Sigmoid colon (tissue), 7 donors: ENCODE measurements around the gene TMEM203. TPM values are rescaled to one million over a fixed set of nuclear protein-coding genes. Genes with fewer than 3 reads are reported as not detected.
"Not testable (repeated sequence)": the region's sequence is repeated elsewhere in the genome, so short reads cannot be mapped to it uniquely, and the experiment has no call there.

Experiments
- DNase-seq: peaks from one replicate; pipeline ENCODE4 v3.0.0-alpha.2; 2019
- H3K27ac ChIP-seq, 4 donors: fragments of 200-600 bp; sonication (generic); one replicate each; pipeline ENCODE4 v1.5.1; 2016 to 2019; ENCODE audit warnings: mild to moderate bottlenecking in 1 of 4
- H3K27me3 ChIP-seq, 3 donors: fragments of 200-600 bp; sonication (generic); one replicate each; pipeline ENCODE4 v1.5.1; 2019; ENCODE audit warnings: mild to moderate bottlenecking in 1 of 3
- H3K36me3 ChIP-seq, 4 donors: fragments of 200-600 bp; sonication (generic); one replicate each; pipeline ENCODE4 v1.5.1; 2016 to 2019
- H3K4me1 ChIP-seq, 4 donors: fragments of 200-600 bp; sonication (generic); one replicate each; pipeline ENCODE4 v1.5.1; 2017 to 2019
- H3K4me3 ChIP-seq, 4 donors: fragments of 200-600 bp; sonication (generic); one replicate each; pipeline ENCODE4 v1.5.1; 2017 to 2019; ENCODE audit warnings: mild to moderate bottlenecking in 2 of 4, moderate library complexity in 1 of 4
- H3K9me3 ChIP-seq, 4 donors: fragments of 200-600 bp in 3 of 4; sonication (generic) in 3 of 4; one replicate each; pipeline versions ENCODE4 v1.5.1 to v1.6.1; 2013 to 2019
- CTCF ChIP-seq, 4 experiments: fragments of 450-650 bp in 3 of 4; fragments of 200-600 bp in 1 of 4; IDR thresholded peaks; one replicate each; pipeline ENCODE4 v1.5.1; 2016 to 2019; ENCODE audit warnings: antibody characterized with exemption in 4 of 4, mild to moderate bottlenecking in 3 of 4, moderate library complexity in 2 of 4
- EP300 ChIP-seq, 4 donors: sonication (generic); formaldehyde crosslinking; IDR thresholded peaks; one replicate each; pipeline ENCODE4 v1.6.1; 2017; ENCODE audit warnings: antibody characterized with exemption in 4 of 4
- POLR2A ChIP-seq, 2 donors: fragments of 450-650 bp; IDR thresholded peaks; one replicate each; pipeline ENCODE4 v1.6.1; 2016; ENCODE audit warnings: antibody characterized with exemption in 2 of 2, mild to moderate bottlenecking in 2 of 2, moderate library complexity in 2 of 2
- POLR2AphosphoS5 ChIP-seq, 4 donors: sonication (generic); formaldehyde crosslinking; IDR thresholded peaks; one replicate each; pipeline ENCODE4 v1.6.1; 2017; ENCODE audit warnings: antibody characterized with exemption in 4 of 4
- WGBS, 2 donors: extraction: QIAGEN DNeasy Blood & Tissue Kit; methylation state at CpG; one replicate each; pipeline ENCODE4 v1.1.7; 2013; 5-methylcytosine and 5-hydroxymethylcytosine counted together
- intact Hi-C: fragments of 100-400 bp; cut with DNase I; formaldehyde crosslinking; loops from one replicate; pipeline ENCODE4 v1.15.1; 2023
- polyA plus RNA-seq, 3 donors: library from polyadenylated mRNA; stranded (reverse); fragments of 200-250 nt; gene quantifications; one replicate each; pipeline ENCODE4 v1.2.3, GENCODE V29; 2013
- total RNA-seq, 4 donors: library from RNA; depleted of rRNA; stranded (reverse); fragments of >200 nt; gene quantifications; one replicate each; pipeline ENCODE4 v1.1.0, GENCODE V29; 2016
- donor health status: healthy with polysubstance abuse.
- donor health status: Bipolar disorder and iron deficiency.
- donor health status: healthy.

TMEM203 gene
- total and polyA plus RNA-seq, 7 donors: 24.8 to 42.0 (median 33.2) TPM

- Histone ChIP-seq H3K9me3 (no peaks in the 10 kb centered on the region), H3K27ac (peak within 1 kb of the TSS; percentile 98 to 100 (median 98)), H3K4me3 (peak within 1 kb of the TSS; percentile 79 to 90 (median 86)), H3K4me1 (peaks cover 2 to 69% (median 54%) of the 10 kb centered on the region in 4 donors), H3K27me3 (no peaks in the 10 kb centered on the region), H3K36me3 (peaks cover 4 to 19% (median 15%) of the 10 kb centered on the region in 4 donors)
- DNase-seq: peak; percentile 100
- 0 to 1% methylated on average over 67 of the region's 67 CpGs for WGBS, 2 donors
- peak; percentile 100 for TF ChIP-seq POLR2AphosphoS5 (IDR thresholded peaks at IDR 0.05)
- no peak for TF ChIP-seq CTCF (IDR thresholded peaks at IDR 0.05)
- no peak for TF ChIP-seq EP300 (IDR thresholded peaks at IDR 0.05)
- peak; percentile 100 for TF ChIP-seq POLR2A (IDR thresholded peaks at IDR 0.05)
- intact Hi-C loops: loop anchor here (2.0 kb wide), 3 partner anchors 14 to 40 kb away; partner anchors contain the start of genes NELFB, RNF208 and TPRN
These were observed 35.5 kb upstream of the TMEM203 start, which contains the start of gene TUBB4B for GRCh38 chr9:137240841-137241489. Gene TUBB4B (plus strand): TSS chr9:137241287. CDS start chr9:137241361, 74 bp downstream.

- DNase-seq: peak; percentile 92
- peak overlapping the region; percentile 63 to 90 (median 78) for H3K4me3 ChIP-seq
- H3K27me3 ChIP-seq: peaks cover 0 to 2% (median 0%) of the 10 kb centered on the region in 3 donors
- H3K27ac ChIP-seq: peak overlapping the region; percentile 98 to 100 (median 98)
- 0% methylated on average over 58 of the region's 58 CpGs for WGBS, 2 donors
- peak in 1 of 2 donors; percentile 22 for TF ChIP-seq POLR2A (IDR thresholded peaks at IDR 0.05)
- TF ChIP-seq EP300 (IDR thresholded peaks at IDR 0.05): no peak
- TF ChIP-seq CTCF (IDR thresholded peaks at IDR 0.05): no peak
- peak in 3 of 4 donors; percentile 17 to 38 (median 22) for TF ChIP-seq POLR2AphosphoS5 (IDR thresholded peaks at IDR 0.05)
- H3K36me3 ChIP-seq: peaks cover 4 to 19% (median 15%) of the 10 kb centered on the region in 4 donors
- intact Hi-C loops: loop anchor here (2.0 kb wide), 3 partner anchors 14 to 40 kb away; partner anchors contain the start of genes NELFB, RNF208 and TPRN
- H3K9me3 ChIP-seq: no peaks in the 10 kb centered on the region
- H3K4me1 ChIP-seq: peaks cover 2 to 75% (median 58%) of the 10 kb centered on the region in 4 donors
These were observed 34.9 kb upstream of the TMEM203 start for GRCh38 chr9:137240318-137240840.

GRCh38 chr9:137239541-137240200, 34.2 kb upstream of the TMEM203 start:
- 15 to 43% methylated on average over 27 of the region's 27 CpGs for WGBS, 2 donors
- intact Hi-C loops: loop anchor here (2.0 to 5.0 kb wide), 4 partner anchors 15 to 52 kb away; partner anchors contain the start of genes ANAPC2, NELFB, RNF208 and SSNA1
- H3K4me1 ChIP-seq: peaks cover 2 to 75% (median 59%) of the 10 kb centered on the region in 4 donors

GRCh38 chr9:137237759-137238726, 32.6 kb upstream of the TMEM203 start:
- H3K36me3 ChIP-seq: peaks cover 0 to 10% (median 8%) of the 10 kb centered on the region in 4 donors
- no peak for TF ChIP-seq EP300 (IDR thresholded peaks at IDR 0.05)
- TF ChIP-seq POLR2A (IDR thresholded peaks at IDR 0.05): no peak
- no peak for TF ChIP-seq POLR2AphosphoS5 (IDR thresholded peaks at IDR 0.05)
- no peak for TF ChIP-seq CTCF (IDR thresholded peaks at IDR 0.05)
- DNase-seq: no peak
- WGBS, 2 donors: 20 to 60% methylated on average over 13 of the region's 13 CpGs
- no peak overlapping the region for H3K27ac ChIP-seq
- intact Hi-C loops: loop anchor here (5.0 kb wide), 1 partner anchor 51 kb away; the partner anchor contains the start of genes ANAPC2 and SSNA1
- peaks cover 3 to 20% (median 19%) of the 10 kb centered on the region in 3 donors for H3K27me3 ChIP-seq
- no peaks in the 10 kb centered on the region for H3K9me3 ChIP-seq
- H3K4me3 ChIP-seq: no peak overlapping the region
- H3K4me1 ChIP-seq: peaks cover 2 to 60% (median 52%) of the 10 kb centered on the region in 4 donors

More at GRCh38 chr9:137239541-137240200, 34.2 kb upstream of the TMEM203 start:
- not testable (repeated sequence) for H3K27me3 ChIP-seq, H3K9me3 ChIP-seq, DNase-seq
- peak overlapping the region; percentile 98 to 100 (median 98) for H3K27ac ChIP-seq
- H3K4me3 ChIP-seq: peak overlapping the region; percentile 63 to 90 (median 78)
- peaks cover 4 to 19% (median 15%) of the 10 kb centered on the region in 4 donors for H3K36me3 ChIP-seq
